ENCODE data around the gene SHANK2.

DNA sequence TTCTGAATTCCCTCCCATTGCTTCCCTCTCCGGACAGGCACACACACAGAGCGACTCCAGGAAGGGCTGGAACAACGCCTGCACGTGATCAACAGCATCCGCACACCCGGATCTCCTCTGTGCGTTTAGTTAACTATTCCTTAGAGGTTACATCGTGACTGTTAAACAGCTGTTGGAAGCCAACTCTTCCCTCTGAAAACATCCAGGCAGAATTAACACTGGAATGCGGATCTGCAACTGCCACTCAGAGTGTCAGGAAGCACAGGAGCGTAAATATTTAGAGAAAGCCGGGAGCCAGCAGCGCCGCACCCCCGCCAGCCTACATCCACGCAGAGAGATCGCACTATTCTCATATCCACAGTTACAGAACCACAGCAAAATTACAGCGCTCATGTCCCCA is 46.2 kb downstream of the SHANK2 start:
- TF ChIP-seq, protein P1, sequence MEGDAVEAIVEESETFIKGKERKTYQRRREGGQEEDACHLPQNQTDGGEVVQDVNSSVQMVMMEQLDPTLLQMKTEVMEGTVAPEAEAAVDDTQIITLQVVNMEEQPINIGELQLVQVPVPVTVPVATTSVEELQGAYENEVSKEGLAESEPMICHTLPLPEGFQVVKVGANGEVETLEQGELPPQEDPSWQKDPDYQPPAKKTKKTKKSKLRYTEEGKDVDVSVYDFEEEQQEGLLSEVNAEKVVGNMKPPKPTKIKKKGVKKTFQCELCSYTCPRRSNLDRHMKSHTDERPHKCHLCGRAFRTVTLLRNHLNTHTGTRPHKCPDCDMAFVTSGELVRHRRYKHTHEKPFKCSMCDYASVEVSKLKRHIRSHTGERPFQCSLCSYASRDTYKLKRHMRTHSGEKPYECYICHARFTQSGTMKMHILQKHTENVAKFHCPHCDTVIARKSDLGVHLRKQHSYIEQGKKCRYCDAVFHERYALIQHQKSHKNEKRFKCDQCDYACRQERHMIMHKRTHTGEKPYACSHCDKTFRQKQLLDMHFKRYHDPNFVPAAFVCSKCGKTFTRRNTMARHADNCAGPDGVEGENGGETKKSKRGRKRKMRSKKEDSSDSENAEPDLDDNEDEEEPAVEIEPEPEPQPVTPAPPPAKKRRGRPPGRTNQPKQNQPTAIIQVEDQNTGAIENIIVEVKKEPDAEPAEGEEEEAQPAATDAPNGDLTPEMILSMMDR (conservative IDR thresholded peaks at IDR 0.05 in 1 of 2, IDR thresholded peaks at IDR 0.05 in 1 of 2; ENCODE audit: extremely low read depth in 1 of 2, insufficient read depth in 1 of 2, low read depth in 1 of 2, low read length in 2 of 2), result no peak
- no peak for TF ChIP-seq EZH2 (IDR thresholded peaks at IDR 0.05; ENCODE audit: borderline replicate concordance, low read length)

Measured in mammary epithelial cell (primary cell).